Activated T-helper 9 cell treated with anti-CD3 and anti-CD28 coated beads, Interleukin-2, amount 50 U/mL, for 16 hours (primary cell): ENCODE measurements around the gene ABCG1.
"Not testable (repeated sequence)": the region's sequence is repeated elsewhere in the genome, so short reads cannot be mapped to it uniquely, and the experiment has no call there.

Source experiments
- DNase-seq: peaks from one replicate; pipeline ENCODE4 v3.0.0-alpha.2; 2020; ENCODE audit warnings: low read depth

Gene ABCG1

DNA sequence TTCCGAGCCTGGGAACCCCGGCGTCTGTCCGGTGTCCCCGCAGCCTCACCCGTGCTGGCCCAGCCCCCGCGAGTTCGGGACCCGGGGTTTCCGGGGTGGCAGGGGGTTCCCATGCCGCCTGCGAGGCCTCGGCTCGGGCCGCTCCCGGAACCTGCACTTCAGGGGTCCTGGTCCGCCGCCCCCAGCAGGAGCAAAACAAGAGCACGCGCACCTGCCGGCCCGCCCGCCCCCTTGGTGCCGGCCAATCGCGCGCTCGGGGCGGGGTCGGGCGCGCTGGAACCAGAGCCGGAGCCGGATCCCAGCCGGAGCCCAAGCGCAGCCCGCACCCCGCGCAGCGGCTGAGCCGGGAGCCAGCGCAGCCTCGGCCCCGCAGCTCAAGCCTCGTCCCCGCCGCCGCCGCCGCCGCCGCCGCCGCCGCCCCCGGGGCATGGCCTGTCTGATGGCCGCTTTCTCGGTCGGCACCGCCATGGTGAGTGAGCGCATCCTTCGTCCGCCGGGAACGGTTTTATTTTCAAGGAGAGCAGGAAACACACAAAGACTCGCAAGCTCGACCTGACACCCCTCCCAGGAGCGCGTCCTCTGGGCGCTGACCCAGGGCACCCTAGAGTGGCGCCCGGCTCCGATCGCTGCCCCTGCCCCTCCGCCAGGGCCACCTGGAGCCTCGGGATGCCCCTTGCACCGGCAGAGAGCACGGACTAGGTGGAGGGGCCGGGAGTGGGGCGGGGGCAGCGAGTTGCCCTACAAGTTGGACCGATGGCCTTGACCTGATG lies at the start of gene ABCG1:
ABCG1 (plus strand) TSS at position 305 of the 770 bp plus-strand sequence; CDS start at position 428, 123 bp downstream.
- no peak for DNase-seq

GRCh38 chr21:42169758-42170157 lies 49.2 kb upstream of the ABCG1 start:
- no peak for DNase-seq

DNA sequence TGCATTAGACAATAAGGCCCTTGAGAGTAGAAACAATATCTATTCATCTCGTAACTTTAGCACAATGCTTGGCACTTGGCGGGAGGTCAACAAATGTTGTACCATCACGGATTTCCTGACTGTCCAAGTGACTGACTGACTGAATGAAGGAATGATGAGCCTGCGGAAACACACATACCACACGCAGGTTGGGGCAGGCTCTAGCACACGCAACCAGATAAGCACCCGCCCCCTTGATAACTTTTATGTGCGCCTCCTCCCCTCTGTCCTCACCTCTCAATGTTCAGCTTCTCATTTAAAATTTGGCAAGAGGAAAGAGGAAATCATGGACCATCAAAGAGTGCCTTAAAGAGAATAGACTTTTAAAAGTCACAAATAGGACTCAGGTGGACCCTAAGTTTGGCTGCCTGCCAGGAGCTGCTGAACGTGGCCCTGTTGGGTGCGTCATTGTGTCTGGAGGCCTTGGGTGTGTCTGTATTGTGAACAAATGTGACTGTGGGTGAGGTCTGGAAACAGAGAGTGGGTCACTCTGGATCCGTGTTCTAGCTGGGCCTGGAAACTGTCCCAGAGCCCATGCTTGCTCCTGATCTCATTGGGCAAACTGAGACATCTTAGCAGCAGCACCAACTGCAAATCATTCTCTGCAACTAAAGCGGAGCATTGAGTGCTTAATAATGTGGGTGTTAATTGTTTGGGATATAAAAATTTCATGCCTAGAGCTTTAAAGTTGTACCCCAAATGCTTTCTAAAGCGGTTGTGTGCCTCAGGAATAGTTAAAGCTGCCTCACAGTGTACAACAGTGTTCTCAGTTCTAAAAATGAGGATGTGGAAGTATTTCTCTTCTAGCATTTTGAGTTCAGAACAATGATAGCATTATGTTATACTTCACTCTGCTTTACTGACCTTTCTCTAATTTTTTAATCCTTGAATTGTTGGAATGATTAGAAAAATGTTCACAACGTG lies 47.6 kb upstream of the ABCG1 start:
- no peak for DNase-seq

- no peak for DNase-seq
These were observed 46.1 kb upstream of the ABCG1 start for GRCh38 chr21:42172596-42173483.

- DNase-seq = no peak
These were observed 44.8 kb upstream of the ABCG1 start for GRCh38 chr21:42174173-42174572.

- no peak for DNase-seq
These were observed 43.7 kb upstream of the ABCG1 start for GRCh38 chr21:42175110-42175710.

GRCh38 chr21:42176859-42177258 lies 42.1 kb upstream of the ABCG1 start:
- DNase-seq = no peak

- no peak for DNase-seq
These were observed 39.6 kb upstream of the ABCG1 start for GRCh38 chr21:42179316-42179715.

- DNase-seq = not testable (repeated sequence)
These were observed 38.9 kb upstream of the ABCG1 start for GRCh38 chr21:42180001-42180400.

GRCh38 chr21:42182713-42183371 lies 36.1 kb upstream of the ABCG1 start:
- no peak for DNase-seq

- no peak for DNase-seq
These were observed 35.3 kb upstream of the ABCG1 start for GRCh38 chr21:42183374-42184266.

DNA sequence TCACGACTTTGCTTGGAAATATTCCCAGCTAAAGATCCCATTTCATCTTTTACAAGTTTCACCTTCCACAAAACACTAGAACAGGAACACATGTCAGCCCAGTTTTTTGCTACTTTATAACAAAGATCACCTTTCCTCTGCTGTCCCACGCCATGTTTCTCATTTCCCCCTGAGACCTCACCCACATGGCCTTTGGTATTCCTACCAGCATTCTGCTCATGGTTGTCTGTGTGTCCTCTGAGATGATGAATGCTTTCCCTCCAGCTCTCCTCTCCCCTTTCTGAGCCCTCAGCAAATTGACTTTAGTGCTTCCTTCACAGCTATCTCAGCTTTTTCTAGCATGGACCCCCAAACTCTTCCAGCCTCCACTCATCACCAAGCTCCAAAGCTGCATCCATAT lies 32.3 kb upstream of the ABCG1 start:
- no peak for DNase-seq

- DNase-seq = peak; percentile 61
These were observed 30.8 kb upstream of the ABCG1 start for GRCh38 chr21:42187976-42188653.

DNA sequence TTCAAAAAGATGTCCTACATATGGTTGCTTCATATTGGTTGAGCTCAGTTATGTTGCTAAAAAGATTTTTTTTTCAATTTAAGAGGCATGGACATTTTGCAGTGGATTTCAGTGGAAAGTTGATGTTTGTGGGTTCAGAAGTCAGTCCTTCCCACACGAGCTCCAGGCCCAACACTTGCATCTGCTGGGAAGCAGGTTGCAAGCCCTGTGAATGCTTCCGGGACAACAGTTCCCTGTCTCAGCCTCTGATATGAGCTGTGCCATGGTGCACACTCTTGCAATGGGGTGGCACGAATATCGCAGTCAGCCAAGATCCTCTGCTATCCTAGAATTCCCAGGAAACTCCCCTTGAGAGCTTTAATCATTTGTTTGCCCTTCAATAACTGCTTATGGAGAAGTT lies 30.3 kb upstream of the ABCG1 start:
- no peak for DNase-seq

GRCh38 chr21:42189431-42189830 lies 29.5 kb upstream of the ABCG1 start:
- DNase-seq = no peak

DNA sequence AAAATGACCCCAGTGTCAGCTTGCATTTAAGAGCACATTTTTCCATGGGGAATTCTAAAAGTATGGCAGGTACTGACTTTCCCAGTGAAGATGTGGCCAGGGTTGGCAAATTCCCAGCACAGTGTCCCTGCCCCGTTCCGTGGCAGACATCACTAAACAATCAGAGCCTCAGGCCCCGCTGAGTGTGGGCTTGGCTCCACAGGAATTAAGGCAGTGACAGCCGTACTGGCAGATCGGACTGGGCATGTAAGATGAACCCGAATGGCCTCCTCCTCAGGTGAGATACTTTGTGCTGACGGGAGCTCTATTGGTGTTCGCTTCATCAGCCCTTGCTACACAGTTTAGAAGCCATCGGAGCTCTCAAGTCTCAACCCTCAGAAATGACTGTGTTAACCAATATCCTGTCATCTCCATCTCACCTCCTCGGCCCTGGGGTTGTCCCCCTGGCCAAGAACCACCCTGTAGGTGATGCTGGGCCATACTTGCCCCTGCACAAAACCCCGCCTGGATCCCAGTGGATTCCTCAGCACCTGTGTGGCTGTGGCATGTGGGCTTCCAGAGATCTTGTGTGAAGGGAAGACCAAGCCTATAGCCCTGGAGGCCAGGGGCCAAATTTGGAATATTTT lies 29.0 kb upstream of the ABCG1 start:
- DNase-seq = no peak

- DNase-seq = no peak
These were observed 28.5 kb upstream of the ABCG1 start for GRCh38 chr21:42190486-42190863.

GRCh38 chr21:42191064-42191463 lies 27.9 kb upstream of the ABCG1 start:
- no peak for DNase-seq
